OCI-LY1 (cell line): ENCODE measurements around the gene MAP7D2.

ENCODE experiments used
- H2AFZ ChIP-seq: fragments of 200-600 bp; sonication (generic), shearing (Covaris generic); 2 replicates; pipeline ENCODE4 v1.6.0; 2014; ENCODE audit warnings: antibody characterized with exemption, mild to moderate bottlenecking, low read length
- H3F3A ChIP-seq: fragments of 200-600 bp; sonication (generic), shearing (Covaris generic); 2 replicates; pipeline ENCODE4 v1.6.0; 2014; ENCODE audit warnings: mild to moderate bottlenecking, antibody characterized with exemption, low read length, moderate library complexity; ENCODE audit not compliant: insufficient read depth
- H3K27ac ChIP-seq: fragments of 200-600 bp; sonication (generic); 2 replicates; pipeline ENCODE4 v1.5.1; 2014; ENCODE audit warnings: low read length, mixed run types, mild to moderate bottlenecking, low read depth; ENCODE audit not compliant: poor library complexity, severe bottlenecking
- H3K27me3 ChIP-seq: fragments of 200-600 bp; sonication (generic); 2 replicates; pipeline ENCODE4 v1.6.0; 2014; ENCODE audit warnings: antibody characterized with exemption, mild to moderate bottlenecking, low read length, moderate library complexity; ENCODE audit not compliant: insufficient read depth
- H3K36me3 ChIP-seq: fragments of 200-600 bp; sonication (generic); 2 replicates; pipeline ENCODE4 v1.6.1; 2014; ENCODE audit warnings: mild to moderate bottlenecking, antibody characterized with exemption, low read length, moderate library complexity, mixed read lengths; ENCODE audit not compliant: insufficient read depth
- H3K4me1 ChIP-seq: fragments of 200-600 bp; sonication (generic); 2 replicates; pipeline ENCODE4 v1.5.1; 2014; ENCODE audit warnings: mild to moderate bottlenecking, low read length, moderate library complexity; ENCODE audit not compliant: insufficient read depth, severe bottlenecking
- H3K4me2 ChIP-seq: fragments of 200-600 bp; sonication (generic), shearing (Covaris generic); 2 replicates; pipeline ENCODE4 v1.6.1; 2014; ENCODE audit warnings: low read length
- H3K4me3 ChIP-seq: fragments of 200-600 bp; sonication (generic); 2 replicates; pipeline ENCODE4 v1.5.1; 2014; ENCODE audit warnings: low read length, low read depth, mild to moderate bottlenecking, mixed read lengths; ENCODE audit not compliant: poor library complexity, severe bottlenecking
- H3K79me2 ChIP-seq: fragments of 200-600 bp; shearing (Covaris generic); 2 replicates; pipeline ENCODE4 v1.6.1; 2016; ENCODE audit warnings: mixed run types, low read length, mixed read lengths; ENCODE audit not compliant: insufficient read depth
- H3K9ac ChIP-seq: fragments of 200-600 bp; sonication (generic), shearing (Covaris generic); 2 replicates; pipeline ENCODE4 v1.6.1; 2014; ENCODE audit warnings: mild to moderate bottlenecking, low read length, mixed read lengths
- H3K9me2 ChIP-seq: fragments of 200-600 bp; sonication (generic), shearing (Covaris generic); 2 replicates; pipeline ENCODE4 v1.6.1; 2014; ENCODE audit warnings: low read depth, mild to moderate bottlenecking, low read length, mixed read lengths
- H3K9me3 ChIP-seq: fragments of 200-600 bp; shearing (Covaris generic); 2 replicates; pipeline ENCODE4 v1.6.1; 2014; ENCODE audit warnings: low read length, mixed read lengths
- H4K20me1 ChIP-seq: fragments of 200-600 bp; sonication (generic), shearing (Covaris generic); 2 replicates; pipeline ENCODE4 v1.6.0; 2016; ENCODE audit warnings: mild to moderate bottlenecking, low read length; ENCODE audit not compliant: insufficient read depth
- EZH2 ChIP-seq: fragments of 200-600 bp; sonication (generic), shearing (Covaris generic); IDR thresholded peaks from 2 replicates; pipeline ENCODE4 v1.8.0; 2017; ENCODE audit warnings: borderline replicate concordance, mixed run types, mild to moderate bottlenecking, antibody characterized with exemption, low read length, moderate library complexity, mixed read lengths
- TF ChIP-seq, protein P1 (sequence below): fragments of 200-600 bp; sonication (generic), shearing (Covaris generic); IDR thresholded peaks from 2 replicates; pipeline ENCODE4 v1.5.1; 2017; ENCODE audit warnings: mild to moderate bottlenecking, antibody characterized with exemption, low read length, moderate library complexity, mixed read lengths

The MAP7D2 gene

DNA sequence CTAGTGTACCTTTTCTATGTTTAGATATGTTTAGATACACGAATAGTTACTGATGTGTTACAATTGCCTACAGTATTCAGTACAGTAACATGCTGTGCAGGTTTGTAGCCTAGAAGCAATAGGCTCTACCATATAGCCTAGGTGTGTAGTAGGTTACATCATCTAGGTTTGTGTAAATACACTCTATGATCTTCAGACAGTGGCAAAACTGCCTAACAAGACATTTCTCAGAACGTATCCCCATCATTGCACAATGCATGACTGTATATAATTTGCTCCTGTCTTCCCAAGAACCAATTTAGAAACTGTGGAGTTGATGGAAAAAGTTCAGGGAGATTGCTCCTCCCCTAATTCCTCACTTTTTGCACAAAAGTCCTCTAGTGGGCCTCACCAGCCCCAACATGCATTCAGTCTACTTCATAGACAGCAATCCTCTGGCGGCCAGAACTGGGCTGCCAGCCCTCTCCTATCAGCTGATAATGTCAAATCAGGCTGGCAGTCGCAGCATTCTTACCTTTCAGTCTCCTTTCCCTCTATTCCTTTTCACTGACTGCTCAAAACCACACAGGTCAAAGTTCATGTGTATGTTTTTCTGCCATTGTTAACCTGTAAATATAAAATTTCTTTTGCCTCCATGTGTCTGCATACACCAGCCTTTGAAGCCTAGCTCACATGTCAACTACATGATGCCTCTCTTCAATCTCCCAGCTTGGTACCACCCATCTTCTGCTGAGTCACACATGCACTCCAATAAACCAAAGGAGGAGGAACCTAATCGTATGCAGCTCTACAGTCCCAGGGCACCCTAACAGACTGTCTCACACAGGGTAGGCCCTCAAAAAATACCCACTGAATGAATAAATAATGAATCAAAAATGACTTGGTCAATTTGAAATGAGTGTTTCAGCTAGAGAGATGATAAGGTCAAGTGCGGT, 157.9 kb downstream of the MAP7D2 start:
- no peaks in the 10 kb centered on the region for H3K27me3 ChIP-seq
- H3K4me1 ChIP-seq, result no peaks in the 10 kb centered on the region
- no peaks in the 10 kb centered on the region for H4K20me1 ChIP-seq
- TF ChIP-seq EZH2, result no peak
- TF ChIP-seq, protein P1, sequence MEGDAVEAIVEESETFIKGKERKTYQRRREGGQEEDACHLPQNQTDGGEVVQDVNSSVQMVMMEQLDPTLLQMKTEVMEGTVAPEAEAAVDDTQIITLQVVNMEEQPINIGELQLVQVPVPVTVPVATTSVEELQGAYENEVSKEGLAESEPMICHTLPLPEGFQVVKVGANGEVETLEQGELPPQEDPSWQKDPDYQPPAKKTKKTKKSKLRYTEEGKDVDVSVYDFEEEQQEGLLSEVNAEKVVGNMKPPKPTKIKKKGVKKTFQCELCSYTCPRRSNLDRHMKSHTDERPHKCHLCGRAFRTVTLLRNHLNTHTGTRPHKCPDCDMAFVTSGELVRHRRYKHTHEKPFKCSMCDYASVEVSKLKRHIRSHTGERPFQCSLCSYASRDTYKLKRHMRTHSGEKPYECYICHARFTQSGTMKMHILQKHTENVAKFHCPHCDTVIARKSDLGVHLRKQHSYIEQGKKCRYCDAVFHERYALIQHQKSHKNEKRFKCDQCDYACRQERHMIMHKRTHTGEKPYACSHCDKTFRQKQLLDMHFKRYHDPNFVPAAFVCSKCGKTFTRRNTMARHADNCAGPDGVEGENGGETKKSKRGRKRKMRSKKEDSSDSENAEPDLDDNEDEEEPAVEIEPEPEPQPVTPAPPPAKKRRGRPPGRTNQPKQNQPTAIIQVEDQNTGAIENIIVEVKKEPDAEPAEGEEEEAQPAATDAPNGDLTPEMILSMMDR, result no peak
- no peak overlapping the region for H3K4me3 ChIP-seq
- no peaks in the 10 kb centered on the region for H3K9me2 ChIP-seq
- H2AFZ ChIP-seq, result no peak overlapping the region
- no peaks in the 10 kb centered on the region for H3K79me2 ChIP-seq
- H3K9ac ChIP-seq, result no peak overlapping the region
- H3K27ac ChIP-seq, result no peak overlapping the region
- no peaks in the 10 kb centered on the region for H3K9me3 ChIP-seq
- H3K4me2 ChIP-seq, result no peak overlapping the region
- no peaks in the 10 kb centered on the region for H3F3A ChIP-seq
- H3K36me3 ChIP-seq, result no peaks in the 10 kb centered on the region

DNA sequence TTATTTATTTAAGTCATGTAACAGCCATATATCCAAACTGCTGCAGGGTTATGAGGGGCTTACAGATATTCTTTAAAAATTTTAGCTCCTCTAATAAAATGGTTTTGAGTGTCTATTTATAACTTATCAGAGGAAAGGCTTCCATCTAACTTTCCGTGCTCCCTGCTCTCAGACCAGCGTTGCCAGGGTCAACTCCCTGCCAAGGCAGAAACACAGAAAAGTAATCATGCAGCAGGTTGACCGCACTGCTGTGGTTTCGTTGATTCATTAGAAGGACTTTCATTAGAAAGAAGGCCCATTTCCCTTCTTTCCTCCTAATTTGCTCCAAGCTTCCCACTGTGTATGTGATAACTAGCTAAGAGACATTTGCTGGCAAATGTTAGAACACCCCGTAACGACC, 159.8 kb downstream of the MAP7D2 start:
- H3F3A ChIP-seq, result no peaks in the 10 kb centered on the region
- TF ChIP-seq, protein P1, result no peak
- no peak for TF ChIP-seq EZH2

More for the DNA sequence above, 159.8 kb downstream of the MAP7D2 start:
- Histone ChIP-seq H4K20me1 (no peaks in the 10 kb centered on the region), H3K79me2 (no peaks in the 10 kb centered on the region), H3K4me1 (peaks cover 5% of the 10 kb centered on the region), H3K36me3 (peaks cover 7% of the 10 kb centered on the region; the same call in 1 of the 2 replicates), H3K27ac (no peak overlapping the region), H3K9me2 (no peaks in the 10 kb centered on the region), H3K4me3 (no peak overlapping the region), H3K27me3 (no peaks in the 10 kb centered on the region), H3K9ac (no peak overlapping the region), H3K4me2 (no peak overlapping the region), H2AFZ (no peak overlapping the region), H3K9me3 (no peaks in the 10 kb centered on the region)
